WERI-Rb-1 (cell line): Measurements from ENCODE around the gene SCYL3.

ENCODE experiments used
- DNase-seq: peaks from one replicate; pipeline ENCODE4 v3.0.0-alpha.2; 2020
- H3K27ac ChIP-seq: fragments of 250-450 bp; sonication (Bioruptor Pico); 2 replicates; pipeline ENCODE4 v1.5.1; 2020; ENCODE audit warnings: mild to moderate bottlenecking, moderate library complexity
- H3K27me3 ChIP-seq: fragments of 250-450 bp; sonication (Bioruptor Pico); 2 replicates; pipeline ENCODE4 v1.5.1; 2021; ENCODE audit warnings: mild to moderate bottlenecking, low read depth, moderate library complexity; ENCODE audit not compliant: insufficient read depth, severe bottlenecking
- H3K36me3 ChIP-seq: fragments of 250-450 bp; sonication (Bioruptor Pico); 2 replicates; pipeline ENCODE4 v1.5.1; 2020; ENCODE audit warnings: mild to moderate bottlenecking, moderate library complexity
- H3K4me3 ChIP-seq: 2 replicates; pipeline ENCODE4 v1.5.1; 2011; ENCODE audit warnings: low read depth, mild to moderate bottlenecking, control low read depth, low read length
- H3K9me3 ChIP-seq: fragments of 250-450 bp; sonication (Bioruptor Pico); 2 replicates; pipeline ENCODE4 v1.5.1; 2021; ENCODE audit warnings: mild to moderate bottlenecking, moderate library complexity; ENCODE audit not compliant: severe bottlenecking
- CTCF ChIP-seq: IDR thresholded peaks from 2 replicates; pipeline ENCODE4 v1.5.1; 2011; ENCODE audit warnings: low read depth, mild to moderate bottlenecking, control low read depth, inconsistent platforms, low read length

Gene SCYL3

GRCh38 chr1:169860750-169861149, 32.9 kb downstream of the SCYL3 start:
- no peaks in the 10 kb centered on the region for H3K36me3 ChIP-seq
- no peak for TF ChIP-seq CTCF

DNA sequence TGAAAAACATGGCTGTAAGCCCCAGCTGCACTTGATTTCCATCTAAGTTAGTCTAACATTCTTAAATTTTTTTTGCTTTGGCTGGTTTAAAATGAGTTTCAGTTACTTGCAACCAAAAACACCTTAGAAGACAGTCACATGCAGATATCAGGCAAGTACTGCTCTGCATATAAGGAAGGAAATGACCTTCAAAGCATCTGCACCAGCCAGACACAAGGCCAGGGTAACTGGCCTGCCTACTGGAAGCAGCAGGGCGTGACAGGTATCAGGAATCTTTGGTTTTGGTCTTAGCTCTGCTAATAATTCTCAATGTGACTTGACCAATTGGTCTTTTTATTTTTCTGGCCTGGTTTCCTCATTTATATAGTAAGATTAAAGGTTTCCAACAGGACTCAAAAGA, 33.5 kb downstream of the SCYL3 start:
- DNase-seq, result no peak
- no peak overlapping the region for H3K4me3 ChIP-seq
- H3K27me3 ChIP-seq, result no peaks in the 10 kb centered on the region
- no peaks in the 10 kb centered on the region for H3K9me3 ChIP-seq
- no peaks in the 10 kb centered on the region for H3K36me3 ChIP-seq
- TF ChIP-seq CTCF, result no peak
- H3K27ac ChIP-seq, result no peak overlapping the region

More at GRCh38 chr1:169860750-169861149, 32.9 kb downstream of the SCYL3 start:
- no peaks in the 10 kb centered on the region for H3K9me3 ChIP-seq
- H3K27me3 ChIP-seq, result no peaks in the 10 kb centered on the region
- H3K4me3 ChIP-seq, result no peak overlapping the region
- no peak for DNase-seq
- H3K27ac ChIP-seq, result no peak overlapping the region

GRCh38 chr1:169859001-169859400, 34.7 kb downstream of the SCYL3 start:
- H3K27ac ChIP-seq, result no peak overlapping the region
- no peak for TF ChIP-seq CTCF
- no peaks in the 10 kb centered on the region for H3K27me3 ChIP-seq
- H3K4me3 ChIP-seq, result no peak overlapping the region
- H3K36me3 ChIP-seq, result no peaks in the 10 kb centered on the region
- DNase-seq, result no peak
- no peaks in the 10 kb centered on the region for H3K9me3 ChIP-seq

GRCh38 chr1:169858467-169858866, 35.2 kb downstream of the SCYL3 start:
- H3K9me3 ChIP-seq, result no peaks in the 10 kb centered on the region
- no peak for DNase-seq
- TF ChIP-seq CTCF, result no peak
- H3K4me3 ChIP-seq, result no peak overlapping the region
- H3K27ac ChIP-seq, result no peak overlapping the region
- H3K27me3 ChIP-seq, result no peaks in the 10 kb centered on the region
- H3K36me3 ChIP-seq, result no peaks in the 10 kb centered on the region

GRCh38 chr1:169853341-169853740, 40.4 kb downstream of the SCYL3 start:
- H3K4me3 ChIP-seq, result no peak overlapping the region
- H3K27me3 ChIP-seq, result no peaks in the 10 kb centered on the region
- H3K27ac ChIP-seq, result no peak overlapping the region
- no peaks in the 10 kb centered on the region for H3K36me3 ChIP-seq
- H3K9me3 ChIP-seq, result no peaks in the 10 kb centered on the region
- no peak for TF ChIP-seq CTCF
- DNase-seq, result no peak

- H3K9me3 ChIP-seq, result no peaks in the 10 kb centered on the region
- DNase-seq, result no peak
- no peak overlapping the region for H3K4me3 ChIP-seq
- no peak for TF ChIP-seq CTCF
- H3K27ac ChIP-seq, result no peak overlapping the region
- no peaks in the 10 kb centered on the region for H3K36me3 ChIP-seq
- no peaks in the 10 kb centered on the region for H3K27me3 ChIP-seq
These were observed 44.2 kb downstream of the SCYL3 start for GRCh38 chr1:169849346-169850022.
